K562 (cell line): Measurements from ENCODE around the gene AFG1L. TPM values are rescaled to one million over a fixed set of nuclear protein-coding genes. Genes with fewer than 3 reads are reported as not detected.

ENCODE experiments used
- E2F6 ChIP-seq, 2 experiments: IDR thresholded peaks; 2 replicates each; pipeline ENCODE4 v1.6.1; 2011; ENCODE audit warnings: borderline replicate concordance in 1 of 2, control low read depth in 1 of 2, low read depth in 1 of 2, low read length in 1 of 2, mild to moderate bottlenecking in 1 of 2, mixed read lengths in 1 of 2, moderate library complexity in 1 of 2; ENCODE audit not compliant: insufficient read depth in 1 of 2, insufficient read length in 1 of 2, poor library complexity in 1 of 2, severe bottlenecking in 1 of 2; ENCODE audit errors: extremely low read depth in 1 of 2
- HDAC1 ChIP-seq, 2 experiments: fragments of 450-650 bp; IDR thresholded peaks; 2 replicates each; pipeline ENCODE4 v1.6.1; 2016 to 2017; ENCODE audit warnings: inconsistent platforms in 1 of 2, mild to moderate bottlenecking in 1 of 2, moderate library complexity in 1 of 2
- HNRNPLL ChIP-seq: fragments of 200-400 bp; formaldehyde crosslinking; IDR thresholded peaks from 2 replicates; pipeline ENCODE4 v1.6.1; 2017; ENCODE audit warnings: low read length, low read depth, mild to moderate bottlenecking; ENCODE audit not compliant: poor library complexity, severe bottlenecking
- HSF4 ChIP-seq: fragments of 250-450 bp; sonication (Bioruptor Pico); IDR thresholded peaks from 2 replicates; pipeline ENCODE4 v2.1.2; 2022; ENCODE audit warnings: mild to moderate bottlenecking, moderate library complexity, borderline replicate concordance
- KAT8 ChIP-seq: fragments of 450-650 bp; IDR thresholded peaks from 2 replicates; pipeline ENCODE4 v1.6.1; 2016; ENCODE audit warnings: low read depth, mild to moderate bottlenecking
- KDM5B ChIP-seq: fragments of 200-600 bp; sonication (generic); IDR thresholded peaks from 2 replicates; pipeline ENCODE4 v1.6.1; 2012; ENCODE audit warnings: low read depth, mild to moderate bottlenecking, moderate library complexity, low read length, control low read depth, inconsistent platforms; ENCODE audit not compliant: insufficient replicate concordance
- L3MBTL2 ChIP-seq: fragments of 450-650 bp; IDR thresholded peaks from 2 replicates; pipeline ENCODE4 v1.6.1; 2016; ENCODE audit warnings: mild to moderate bottlenecking, moderate library complexity
- PCBP1 ChIP-seq: fragments of 200-400 bp; formaldehyde crosslinking; IDR thresholded peaks from 2 replicates; pipeline ENCODE4 v1.6.1; 2018; ENCODE audit warnings: mild to moderate bottlenecking, low read depth, low read length; ENCODE audit not compliant: poor library complexity, severe bottlenecking
- UBTF ChIP-seq, 2 experiments: IDR thresholded peaks; 2 replicates each; pipeline ENCODE4 v1.6.1; 2012; ENCODE audit warnings: improper control_type of control experiment in 2 of 2, low read depth in 2 of 2, low read length in 2 of 2, borderline replicate concordance in 1 of 2
- YY1 ChIP-seq, 3 experiments: IDR thresholded peaks; 2 replicates each; pipeline ENCODE4 v1.6.1; 2011; ENCODE audit warnings: low read length in 2 of 3, mild to moderate bottlenecking in 2 of 3, moderate library complexity in 2 of 3, borderline replicate concordance in 1 of 3, control low read depth in 1 of 3, low read depth in 1 of 3; ENCODE audit not compliant: insufficient read depth in 3 of 3, insufficient replicate concordance in 2 of 3, control insufficient read depth in 1 of 3, insufficient read length in 1 of 3; ENCODE audit errors: extremely low read depth in 1 of 3
- ZNF449 ChIP-seq: fragments of 250-450 bp; sonication (Bioruptor Pico); IDR thresholded peaks from 2 replicates; pipeline ENCODE4 v1.8.0; 2022; ENCODE audit warnings: moderate library complexity, mild to moderate bottlenecking, inconsistent platforms
- ZNF740 ChIP-seq, 3 experiments: fragments of 200-800 bp in 1 of 3; sonication (Bioruptor generic) in 1 of 3; sonication (generic) in 1 of 3; formaldehyde crosslinking in 1 of 3; IDR thresholded peaks; 2 replicates each; pipeline versions ENCODE4 v1.6.1 to v1.8.0; 2016 to 2022; ENCODE audit warnings: mild to moderate bottlenecking in 2 of 3, missing compliant biosample characterization in 2 of 3, missing genetic modification characterization in 2 of 3, missing genetic modification reagents in 1 of 3
- polyA plus RNA-seq, 8 experiments: library from polyadenylated mRNA; depleted of rRNA in 4 of 8; stranded (reverse) in 5 of 8; unstranded in 3 of 8; fragments of >200 nt; fragmentation: Nextera tagmentation in 2 of 8; fragmentation: Illumina TruSeq in 1 of 8; extraction: Ambion mirVana in 2 of 8; extraction: Trizol in 1 of 8; gene quantifications; 2 replicates each; pipeline versions ENCODE4 v1.2.1 to v1.2.3, GENCODE V29; 2011 to 2014; ENCODE audit warnings: inconsistent platforms in 1 of 8, missing spikeins in 1 of 8
- total RNA-seq, 7 experiments: library from RNA; depleted of rRNA in 6 of 7; stranded (reverse); fragments of >200 nt in 6 of 7; fragmentation: Illumina TruSeq in 2 of 7; extraction: Trizol in 2 of 7; gene quantifications; 2 replicates each; pipeline versions ENCODE4 v1.2.1 to v1.2.3, GENCODE V29; 2011 to 2021; ENCODE audit warnings: low replicate concordance in 1 of 7
- TF ChIP-seq, protein P1 (sequence below): sonication (generic); formaldehyde crosslinking; IDR thresholded peaks from 2 replicates; pipeline ENCODE4 v1.8.0; 2022; ENCODE audit warnings: missing genetic modification reagents, mild to moderate bottlenecking, borderline replicate concordance

AFG1L gene
- total and polyA plus RNA-seq, 9 of the 15 experiments (the other 6 are each of a cell fraction or from before 2014, with no cell fraction given), result 2.2 to 15.5 (median 5.8) TPM

- peak; percentile 78 for TF ChIP-seq KDM5B
- TF ChIP-seq ZNF449 (CRISPR knock-in tag), result no peak
- TF ChIP-seq KAT8, result no peak
- peak; percentile 26 for TF ChIP-seq PCBP1
- peak in 1 of 2 experiments; percentile 46; a peak in 1 of 4 replicates for TF ChIP-seq HDAC1 (IDR thresholded peaks at IDR 0.05)
- TF ChIP-seq L3MBTL2, result peak; percentile 77
- TF ChIP-seq HSF4 (CRISPR knock-in tag), result no peak
- TF ChIP-seq, protein P1, sequence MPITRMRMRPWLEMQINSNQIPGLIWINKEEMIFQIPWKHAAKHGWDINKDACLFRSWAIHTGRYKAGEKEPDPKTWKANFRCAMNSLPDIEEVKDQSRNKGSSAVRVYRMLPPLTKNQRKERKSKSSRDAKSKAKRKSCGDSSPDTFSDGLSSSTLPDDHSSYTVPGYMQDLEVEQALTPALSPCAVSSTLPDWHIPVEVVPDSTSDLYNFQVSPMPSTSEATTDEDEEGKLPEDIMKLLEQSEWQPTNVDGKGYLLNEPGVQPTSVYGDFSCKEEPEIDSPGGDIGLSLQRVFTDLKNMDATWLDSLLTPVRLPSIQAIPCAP (CRISPR knock-in tag), result no peak
- no peak for TF ChIP-seq ZNF740 (CRISPR knock-in tag; IDR thresholded peaks at IDR 0.05)
- TF ChIP-seq ZNF740 (tag; IDR thresholded peaks at IDR 0.05), result 0 out of 4 replicates have a peak, but pooled peaks of 1 of the 2 experiments have one; percentile 18
- peak in 1 of 3 experiments; percentile 14 for TF ChIP-seq YY1 (IDR thresholded peaks at IDR 0.05; ENCODE audit: borderline replicate concordance in 1 of 3, control insufficient read depth in 1 of 3, extremely low read depth in 1 of 3, insufficient read depth in 3 of 3, insufficient read length in 1 of 3, insufficient replicate concordance in 2 of 3, low read depth in 1 of 3, low read length in 2 of 3)
- peak; percentile 87 for TF ChIP-seq HNRNPLL
- 0 out of 4 replicates have a peak, but pooled peaks have one; percentile 55 to 58 for TF ChIP-seq UBTF (IDR thresholded peaks at IDR 0.05; ENCODE audit: borderline replicate concordance in 1 of 2, low read depth in 2 of 2, low read length in 2 of 2)
- TF ChIP-seq E2F6 (IDR thresholded peaks at IDR 0.05; ENCODE audit: borderline replicate concordance in 1 of 2, extremely low read depth in 1 of 2, insufficient read depth in 1 of 2, insufficient read length in 1 of 2, low read depth in 1 of 2, low read length in 1 of 2, poor library complexity in 1 of 2, severe bottlenecking in 1 of 2), result peak; percentile 25 to 68
Measured at GRCh38 chr6:108560463-108561308, 265.8 kb downstream of the AFG1L start, which contains the start of gene FOXO3 (continued).
